22Rv1 (cell line): Measurements from ENCODE around the gene IL18R1.

ENCODE experiments used
- CTCF ChIP-seq: fragments of 450-650 bp; IDR thresholded peaks from 2 replicates; pipeline ENCODE4 v1.5.1; 2017; ENCODE audit warnings: mild to moderate bottlenecking
- ZFX ChIP-seq: fragments of 450-650 bp; IDR thresholded peaks from 2 replicates; pipeline ENCODE4 v1.6.1; 2017; ENCODE audit warnings: antibody characterized with exemption, borderline replicate concordance

DNA sequence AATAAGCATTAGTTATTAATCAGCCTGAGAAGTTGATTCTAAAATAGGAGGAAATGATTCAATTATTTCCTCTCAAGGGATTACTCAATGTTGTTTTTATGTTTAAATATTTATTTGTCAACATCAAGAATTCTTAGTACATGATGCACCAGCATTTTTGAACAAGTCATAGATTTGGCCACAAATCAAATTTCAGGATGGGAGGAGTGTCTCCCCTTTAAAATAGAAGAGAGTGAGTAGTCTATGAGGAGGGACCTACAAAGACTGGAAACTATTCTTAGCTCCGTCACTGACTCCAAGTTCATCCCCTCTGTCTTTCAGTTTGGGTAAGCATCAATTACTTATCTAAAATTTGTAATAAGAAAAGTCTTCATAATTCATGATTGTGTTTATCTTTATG is 18.6 kb upstream of the IL18R1 start:
- no peak for TF ChIP-seq CTCF
- TF ChIP-seq ZFX = no peak
